Activated naive CD8-positive, alpha-beta T cell treated with anti-CD3 and anti-CD28 coated beads for 36 hours (primary cell): ENCODE data around the gene ITPRIP. TPM values are rescaled to one million over a fixed set of nuclear protein-coding genes. Genes with fewer than 3 reads are reported as not detected.

ENCODE experiments used
- DNase-seq: peaks from one replicate; pipeline ENCODE4 v3.0.0; 2021
- H3K27ac Mint-ChIP-seq: one replicate; pipeline ENCODE4 v1.8.0; 2022; ENCODE audit warnings: mild to moderate bottlenecking, moderate library complexity, mixed read lengths
- H3K27me3 Mint-ChIP-seq: one replicate; pipeline ENCODE4 v1.8.0; 2022; ENCODE audit warnings: mild to moderate bottlenecking, mixed read lengths
- H3K36me3 Mint-ChIP-seq: one replicate; pipeline ENCODE4 v1.8.0; 2021; ENCODE audit warnings: mild to moderate bottlenecking, mixed read lengths
- H3K4me1 Mint-ChIP-seq: one replicate; pipeline ENCODE4 v1.8.0; 2021; ENCODE audit warnings: mixed read lengths
- H3K4me3 Mint-ChIP-seq: one replicate; pipeline ENCODE4 v1.8.0; 2022; ENCODE audit warnings: mild to moderate bottlenecking, moderate library complexity, mixed read lengths
- H3K9me3 Mint-ChIP-seq: one replicate; pipeline ENCODE4 v1.8.0; 2022; ENCODE audit warnings: mixed read lengths
- total RNA-seq, 2 experiments: library from RNA; stranded (reverse); gene quantifications; one replicate each; pipeline ENCODE4 v1.2.3, GENCODE V29; 2021

ITPRIP gene
- total RNA-seq, 2 experiments from 2014 or later: 18.8 to 19.4 TPM

DNA sequence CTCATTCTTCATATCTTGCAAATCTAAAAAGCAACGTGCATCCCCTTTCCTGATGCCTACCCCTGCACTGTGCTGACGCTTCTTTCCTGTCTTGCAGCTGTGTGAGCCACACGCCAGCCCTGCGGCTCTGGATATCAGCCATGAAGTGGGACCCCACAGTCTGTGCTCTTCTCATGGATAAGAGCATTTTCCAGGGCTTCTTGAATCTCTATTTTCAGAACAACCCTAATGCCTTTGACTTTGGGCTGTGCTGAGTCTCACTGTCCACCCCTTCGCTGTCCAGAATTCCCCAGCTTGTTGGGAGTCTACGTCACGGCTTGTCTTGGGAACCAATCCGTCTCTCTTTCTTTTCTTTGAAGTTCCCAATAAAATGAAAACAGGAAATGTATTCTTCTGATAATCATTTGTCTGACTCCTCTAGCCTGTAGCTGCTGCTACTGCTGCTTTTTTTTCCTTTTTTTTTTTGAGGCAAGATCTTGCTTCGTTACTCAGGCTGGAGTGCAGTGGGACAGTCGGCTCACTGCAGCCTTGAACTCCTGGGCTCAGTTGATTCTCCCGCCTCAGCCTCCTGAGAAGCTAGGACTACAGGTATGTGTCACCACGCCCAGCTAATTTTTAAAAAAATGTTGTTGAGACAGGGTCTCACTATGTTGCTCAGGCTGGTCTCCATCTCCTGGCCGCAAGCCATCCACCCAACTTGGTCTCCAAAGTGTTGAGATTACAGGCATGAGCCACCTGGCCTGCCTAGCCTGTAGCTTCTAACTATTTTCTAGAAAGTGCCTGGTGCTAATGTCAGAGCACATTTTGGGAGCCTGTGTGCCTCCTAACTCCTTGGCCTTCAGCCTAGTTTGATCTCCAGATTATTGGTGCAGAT lies 39.0 kb downstream of the ITPRIP start:
- H3K9me3 Mint-ChIP-seq: no peaks in the 10 kb centered on the region
- no peak overlapping the region for H3K27ac Mint-ChIP-seq
- no peak for DNase-seq
- peaks cover 17% of the 10 kb centered on the region for H3K4me1 Mint-ChIP-seq
- no peak overlapping the region for H3K4me3 Mint-ChIP-seq
- peaks cover 8% of the 10 kb centered on the region for H3K36me3 Mint-ChIP-seq
- peaks cover 12% of the 10 kb centered on the region for H3K27me3 Mint-ChIP-seq

DNA sequence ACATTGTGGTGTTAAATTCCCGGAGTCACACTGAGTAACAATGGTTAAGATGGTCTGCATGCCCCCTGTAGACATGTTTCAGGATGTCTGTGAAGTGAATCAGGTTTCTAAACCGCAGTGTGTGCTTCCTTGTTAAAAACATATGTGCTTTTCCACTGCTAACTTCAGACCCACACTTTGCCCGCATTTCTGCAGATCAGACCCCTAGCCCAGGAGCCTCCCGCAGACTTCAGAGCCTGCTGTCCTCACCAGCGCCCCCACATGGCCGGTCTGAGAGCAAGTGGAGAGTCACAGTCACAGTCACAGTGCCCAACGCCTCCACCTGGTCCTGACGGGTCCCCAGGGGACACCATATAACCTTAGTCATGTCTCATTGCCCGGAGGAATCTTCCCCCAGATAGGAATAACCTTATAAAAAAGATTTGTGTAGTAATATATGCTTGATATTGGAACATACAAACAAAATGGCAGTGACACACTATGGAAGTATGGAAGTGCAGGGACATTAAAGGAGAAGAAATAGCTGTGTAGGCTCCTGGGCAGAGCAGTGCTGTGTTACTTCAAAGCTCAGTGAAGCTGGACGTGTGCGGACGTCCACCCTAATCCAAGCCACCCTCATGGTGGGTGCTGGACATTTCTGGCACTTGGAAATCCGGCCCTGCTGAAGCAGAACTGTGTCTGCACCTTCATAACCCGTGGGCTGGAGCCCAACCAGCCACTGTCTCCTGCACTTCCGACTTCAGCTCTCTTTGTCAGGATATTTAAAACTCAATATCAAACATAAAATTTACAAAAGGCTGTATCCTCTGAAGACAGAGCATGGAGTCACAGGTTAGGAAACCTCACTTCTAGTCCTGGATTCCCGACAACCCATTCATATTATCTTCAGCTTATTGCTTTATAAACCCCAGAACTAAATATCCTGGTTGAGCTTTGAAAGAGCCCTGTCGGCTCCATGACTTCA lies 40.3 kb downstream of the ITPRIP start:
- Mint-ChIP-seq H3K27me3 (peaks cover 13% of the 10 kb centered on the region), H3K27ac (no peak overlapping the region), H3K36me3 (peaks cover 6% of the 10 kb centered on the region), H3K4me3 (no peak overlapping the region), H3K4me1 (peaks cover 15% of the 10 kb centered on the region), H3K9me3 (no peaks in the 10 kb centered on the region)
- peak; percentile 35 for DNase-seq

DNA sequence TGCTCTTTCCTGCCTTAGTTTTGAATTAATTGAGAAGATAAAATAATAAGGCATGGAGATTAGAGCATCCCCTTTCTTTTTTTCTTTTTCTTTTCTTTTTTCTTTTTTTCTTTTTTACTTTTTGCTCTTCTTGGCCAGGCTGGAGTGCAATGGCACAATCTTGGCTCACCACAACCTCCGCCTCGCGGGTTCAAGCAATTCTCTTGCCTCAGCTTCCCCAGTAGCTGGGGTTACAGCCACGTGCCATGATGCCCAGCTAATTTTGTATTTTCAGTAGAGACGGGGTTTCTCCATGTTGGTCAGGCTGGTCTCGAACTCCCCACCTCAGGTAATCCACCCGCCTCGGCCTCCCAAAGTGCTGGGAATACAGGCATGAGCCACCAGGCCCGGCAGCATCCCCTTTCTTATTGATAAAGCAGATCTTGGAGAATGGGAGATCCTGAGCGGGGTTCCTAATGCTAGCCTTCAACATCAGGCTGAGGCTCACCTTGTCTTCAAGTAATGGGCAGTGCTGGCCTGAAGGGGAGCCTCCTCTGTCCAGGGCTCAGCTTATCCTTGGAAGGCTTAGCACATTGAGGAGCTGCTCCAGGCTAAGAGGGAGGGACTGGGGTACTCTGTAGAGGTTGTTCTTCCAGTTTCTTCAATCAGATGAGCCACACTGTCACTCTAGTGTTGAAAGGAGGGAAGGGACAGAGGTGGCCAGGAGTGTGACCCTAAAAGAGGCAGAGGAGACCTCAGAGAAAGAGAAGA lies 41.4 kb downstream of the ITPRIP start:
- peaks cover 19% of the 10 kb centered on the region for H3K4me1 Mint-ChIP-seq
- no peak overlapping the region for H3K4me3 Mint-ChIP-seq
- peaks cover 13% of the 10 kb centered on the region for H3K27me3 Mint-ChIP-seq
- peaks cover 3% of the 10 kb centered on the region for H3K36me3 Mint-ChIP-seq
- no peak overlapping the region for H3K27ac Mint-ChIP-seq
- DNase-seq: no peak
- no peaks in the 10 kb centered on the region for H3K9me3 Mint-ChIP-seq

DNA sequence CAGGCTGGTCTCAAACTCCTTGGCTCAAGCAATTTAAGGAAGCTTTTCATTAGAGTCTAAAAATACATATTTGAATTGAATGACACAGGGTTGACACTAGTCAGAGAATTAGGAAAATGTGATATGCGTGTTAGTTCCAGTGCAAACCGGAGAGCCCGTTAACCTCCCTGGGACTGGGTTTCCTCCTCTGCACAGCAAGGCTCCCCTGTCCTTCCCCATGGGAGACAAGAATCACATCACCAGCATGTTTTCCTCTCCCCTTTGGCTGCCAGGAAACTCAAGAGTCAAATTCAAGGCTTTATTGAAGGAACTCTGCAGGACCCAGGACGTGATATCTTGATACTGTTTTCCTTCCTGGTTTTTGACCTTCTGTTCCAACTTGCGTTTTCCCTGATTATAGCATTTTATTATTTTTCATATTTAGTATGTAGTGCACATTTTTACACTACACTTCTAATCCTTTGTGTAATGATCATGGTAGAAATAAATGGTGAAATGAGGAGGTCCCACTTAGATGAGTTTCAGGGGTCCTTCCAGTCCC lies 44.4 kb downstream of the ITPRIP start:
- no peaks in the 10 kb centered on the region for H3K9me3 Mint-ChIP-seq
- no peak for DNase-seq
- H3K4me1 Mint-ChIP-seq: peaks cover 11% of the 10 kb centered on the region
- no peaks in the 10 kb centered on the region for H3K36me3 Mint-ChIP-seq
- H3K27ac Mint-ChIP-seq: no peak overlapping the region
- no peak overlapping the region for H3K4me3 Mint-ChIP-seq
- peaks cover 26% of the 10 kb centered on the region for H3K27me3 Mint-ChIP-seq

- H3K9me3 Mint-ChIP-seq: no peaks in the 10 kb centered on the region
- H3K27me3 Mint-ChIP-seq: peaks cover 27% of the 10 kb centered on the region
- H3K4me3 Mint-ChIP-seq: no peak overlapping the region
- H3K4me1 Mint-ChIP-seq: peaks cover 11% of the 10 kb centered on the region
- H3K27ac Mint-ChIP-seq: peak overlapping the region; percentile 63
- no peaks in the 10 kb centered on the region for H3K36me3 Mint-ChIP-seq
- no peak for DNase-seq
These were observed 45.3 kb downstream of the ITPRIP start for GRCh38 chr10:104293011-104293410.

- peak; percentile 83 for DNase-seq
- peaks cover 22% of the 10 kb centered on the region for H3K27me3 Mint-ChIP-seq
- H3K4me3 Mint-ChIP-seq: no peak overlapping the region
These were observed 46.8 kb downstream of the ITPRIP start for GRCh38 chr10:104291439-104291951.

GRCh38 chr10:104288355-104288754 lies 49.9 kb downstream of the ITPRIP start:
- Mint-ChIP-seq H3K36me3 (no peaks in the 10 kb centered on the region), H3K27me3 (peaks cover 14% of the 10 kb centered on the region), H3K9me3 (no peaks in the 10 kb centered on the region)

More at GRCh38 chr10:104291439-104291951, 46.8 kb downstream of the ITPRIP start:
- Mint-ChIP-seq H3K9me3 (no peaks in the 10 kb centered on the region), H3K27ac (no peak overlapping the region), H3K4me1 (peaks cover 11% of the 10 kb centered on the region), H3K36me3 (no peaks in the 10 kb centered on the region)

GRCh38 chr10:104286939-104287338 lies 51.3 kb downstream of the ITPRIP start:
- Mint-ChIP-seq H3K4me3 (no peak overlapping the region), H3K9me3 (no peaks in the 10 kb centered on the region), H3K27me3 (peaks cover 14% of the 10 kb centered on the region), H3K4me1 (peaks cover 5% of the 10 kb centered on the region), H3K27ac (no peak overlapping the region), H3K36me3 (no peaks in the 10 kb centered on the region)
- no peak for DNase-seq

More at GRCh38 chr10:104288355-104288754, 49.9 kb downstream of the ITPRIP start:
- DNase-seq: no peak
- Mint-ChIP-seq H3K4me1 (peaks cover 11% of the 10 kb centered on the region), H3K27ac (no peak overlapping the region), H3K4me3 (no peak overlapping the region)

DNA sequence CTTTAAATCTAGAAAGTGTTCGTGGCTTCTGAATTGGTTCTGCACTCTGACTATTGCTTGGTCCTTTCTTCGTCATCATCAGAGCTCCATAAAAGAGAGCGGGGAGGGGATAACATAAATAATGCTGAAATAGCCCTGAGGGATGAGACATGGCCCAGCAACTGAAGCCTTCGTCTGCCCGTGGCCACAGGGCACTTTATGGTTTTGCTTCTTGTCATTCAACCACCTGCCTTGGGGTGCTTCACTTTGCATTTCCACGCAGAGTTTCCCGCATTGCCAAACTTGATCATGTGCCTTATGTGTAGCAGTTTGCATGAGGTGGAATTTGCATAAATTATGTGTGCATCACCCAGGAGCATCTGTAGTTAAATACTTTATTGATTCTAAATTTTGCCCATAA lies 53.4 kb downstream of the ITPRIP start:
- peaks cover 4% of the 10 kb centered on the region for H3K27me3 Mint-ChIP-seq
- H3K36me3 Mint-ChIP-seq: peaks cover 2% of the 10 kb centered on the region
- no peaks in the 10 kb centered on the region for H3K4me1 Mint-ChIP-seq

GRCh38 chr10:104281694-104282093 lies 56.6 kb downstream of the ITPRIP start:
- Mint-ChIP-seq H3K9me3 (no peaks in the 10 kb centered on the region), H3K4me1 (no peaks in the 10 kb centered on the region), H3K27me3 (no peaks in the 10 kb centered on the region), H3K36me3 (peaks cover 2% of the 10 kb centered on the region), H3K4me3 (no peak overlapping the region), H3K27ac (no peak overlapping the region)
- no peak for DNase-seq

More for the DNA sequence above, 53.4 kb downstream of the ITPRIP start:
- no peak for DNase-seq
- Mint-ChIP-seq H3K9me3 (no peaks in the 10 kb centered on the region), H3K27ac (no peak overlapping the region), H3K4me3 (no peak overlapping the region)

DNA sequence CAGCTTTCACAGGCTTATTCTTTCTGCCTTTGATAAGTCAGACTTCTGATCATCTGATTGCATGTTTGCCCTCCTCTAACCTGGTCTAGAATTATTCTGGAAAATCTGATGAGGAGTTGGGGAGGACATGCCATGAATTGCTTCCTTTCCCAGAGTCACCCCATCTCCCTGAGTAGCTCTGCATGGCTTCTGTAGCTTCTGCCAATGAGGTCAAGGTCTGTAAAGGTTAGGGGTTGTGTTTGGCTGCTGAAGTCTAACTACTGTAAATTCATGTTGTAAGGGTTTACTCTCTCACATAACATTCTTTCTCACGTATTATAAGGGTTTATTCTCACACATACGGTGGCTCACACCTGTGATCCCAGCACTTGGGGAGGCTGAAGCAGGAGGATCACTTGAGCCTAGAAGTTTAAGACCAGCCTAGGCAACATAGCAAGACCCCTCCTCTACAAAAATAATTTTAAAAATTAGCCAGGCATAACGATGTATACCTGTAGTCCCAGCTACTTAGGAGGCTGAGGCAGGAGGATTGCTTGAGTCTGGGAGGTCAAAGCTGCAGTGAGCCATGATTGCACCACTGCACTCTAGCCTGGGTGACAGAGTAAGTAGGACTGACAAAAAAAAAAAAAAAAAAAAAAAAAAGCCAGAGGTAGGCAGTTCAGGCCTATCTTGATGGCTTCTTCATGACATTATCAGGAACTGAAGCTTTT lies 58.6 kb downstream of the ITPRIP start:
- Mint-ChIP-seq H3K4me1 (peaks cover 2% of the 10 kb centered on the region), H3K27ac (no peak overlapping the region), H3K4me3 (no peak overlapping the region), H3K9me3 (no peaks in the 10 kb centered on the region), H3K27me3 (peaks cover 15% of the 10 kb centered on the region), H3K36me3 (peaks cover 2% of the 10 kb centered on the region)
- no peak for DNase-seq

- H3K9me3 Mint-ChIP-seq: no peaks in the 10 kb centered on the region
- H3K36me3 Mint-ChIP-seq: peaks cover 2% of the 10 kb centered on the region
- peaks cover 6% of the 10 kb centered on the region for H3K4me1 Mint-ChIP-seq
- no peak overlapping the region for H3K27ac Mint-ChIP-seq
- no peak for DNase-seq
- peaks cover 19% of the 10 kb centered on the region for H3K27me3 Mint-ChIP-seq
- H3K4me3 Mint-ChIP-seq: no peak overlapping the region
These were observed 60.5 kb downstream of the ITPRIP start for GRCh38 chr10:104277785-104278184.

GRCh38 chr10:104276192-104276591 lies 62.1 kb downstream of the ITPRIP start:
- no peak for DNase-seq
- H3K27ac Mint-ChIP-seq: no peak overlapping the region
- peaks cover 2% of the 10 kb centered on the region for H3K36me3 Mint-ChIP-seq
- no peaks in the 10 kb centered on the region for H3K9me3 Mint-ChIP-seq
- H3K4me1 Mint-ChIP-seq: peaks cover 6% of the 10 kb centered on the region
- H3K4me3 Mint-ChIP-seq: no peak overlapping the region
- peaks cover 19% of the 10 kb centered on the region for H3K27me3 Mint-ChIP-seq
